ENCODE data around the gene SF3A2.

- TF ChIP-seq, protein P1, sequence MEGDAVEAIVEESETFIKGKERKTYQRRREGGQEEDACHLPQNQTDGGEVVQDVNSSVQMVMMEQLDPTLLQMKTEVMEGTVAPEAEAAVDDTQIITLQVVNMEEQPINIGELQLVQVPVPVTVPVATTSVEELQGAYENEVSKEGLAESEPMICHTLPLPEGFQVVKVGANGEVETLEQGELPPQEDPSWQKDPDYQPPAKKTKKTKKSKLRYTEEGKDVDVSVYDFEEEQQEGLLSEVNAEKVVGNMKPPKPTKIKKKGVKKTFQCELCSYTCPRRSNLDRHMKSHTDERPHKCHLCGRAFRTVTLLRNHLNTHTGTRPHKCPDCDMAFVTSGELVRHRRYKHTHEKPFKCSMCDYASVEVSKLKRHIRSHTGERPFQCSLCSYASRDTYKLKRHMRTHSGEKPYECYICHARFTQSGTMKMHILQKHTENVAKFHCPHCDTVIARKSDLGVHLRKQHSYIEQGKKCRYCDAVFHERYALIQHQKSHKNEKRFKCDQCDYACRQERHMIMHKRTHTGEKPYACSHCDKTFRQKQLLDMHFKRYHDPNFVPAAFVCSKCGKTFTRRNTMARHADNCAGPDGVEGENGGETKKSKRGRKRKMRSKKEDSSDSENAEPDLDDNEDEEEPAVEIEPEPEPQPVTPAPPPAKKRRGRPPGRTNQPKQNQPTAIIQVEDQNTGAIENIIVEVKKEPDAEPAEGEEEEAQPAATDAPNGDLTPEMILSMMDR (IDR thresholded peaks at IDR 0.05): no peak
- no peak for TF ChIP-seq EZH2 (IDR thresholded peaks at IDR 0.05; ENCODE audit: borderline replicate concordance, insufficient read depth, low read depth, low read length, poor library complexity, severe bottlenecking)
Observed at GRCh38 chr19:2223959-2224358, 12.7 kb upstream of the SF3A2 start.
